ENCODE results near the gene RBM19.

GRCh38 chr12:113776536-113776935, 189.6 kb downstream of the RBM19 start:
- TF ChIP-seq CTCF (IDR thresholded peaks at IDR 0.05) (no peak), POLR2A (IDR thresholded peaks at IDR 0.05) (no peak)

Data from lower leg skin (tissue), 3 donors.